Measurements from ENCODE around the gene GK2.

The GK2 gene

GRCh38 chr4:79357365-79357764, 50.7 kb downstream of the GK2 start:
- no peak overlapping the region for H3K4me3 ChIP-seq (ENCODE audit: low read length)
- no peak for TF ChIP-seq ZNF274 (IDR thresholded peaks at IDR 0.05; ENCODE audit: low read depth, low read length)

All from GM08714 (cell line).